ENCODE data around the gene TRAPPC13.

Gene TRAPPC13

GRCh38 chr5:65663804-65664521 is 39.1 kb downstream of the TRAPPC13 start:
- Histone ChIP-seq H3F3A (ENCODE audit: control insufficient read depth, insufficient read depth) (0 out of 2 replicates have a peak, but pooled peaks cover 5% of the 10 kb centered on the region), H3K79me2 (ENCODE audit: control insufficient read depth, low read length) (no peaks in the 10 kb centered on the region), H3K4me3 (ENCODE audit: low read length) (no peak overlapping the region), H3K27me3 (ENCODE audit: control insufficient read depth, low read length) (no peaks in the 10 kb centered on the region), H3K27ac (ENCODE audit: low read depth, low read length) (no peak overlapping the region), H4K20me1 (ENCODE audit: control insufficient read depth, insufficient read depth, low read depth, low read length) (no peaks in the 10 kb centered on the region), H3K9me2 (replicated peaks; ENCODE audit: control insufficient read depth, low read length) (no peaks in the 10 kb centered on the region), H3K4me1 (ENCODE audit: control insufficient read depth, low read length) (no peaks in the 10 kb centered on the region), H3K36me3 (ENCODE audit: control insufficient read depth, low read length) (peaks cover 8% of the 10 kb centered on the region), H3K9me3 (ENCODE audit: control insufficient read depth, insufficient read depth, low read length) (no peaks in the 10 kb centered on the region), H3K4me2 (ENCODE audit: low read length) (no peak overlapping the region)
- TF ChIP-seq CTCF (IDR thresholded peaks at IDR 0.05; ENCODE audit: low read depth, low read length, poor library complexity, severe bottlenecking) (peak; percentile 15), EZH2phosphoT487 (IDR thresholded peaks at IDR 0.05; ENCODE audit: borderline replicate concordance, low read length) (no peak)

GRCh38 chr5:65668696-65669095 is 43.9 kb downstream of the TRAPPC13 start:
- H3K4me3 ChIP-seq (ENCODE audit: low read length): no peak overlapping the region
- peaks cover 5% of the 10 kb centered on the region; the same call in 1 of the 2 replicates for H3F3A ChIP-seq (ENCODE audit: control insufficient read depth, insufficient read depth)
- no peaks in the 10 kb centered on the region for H3K9me2 ChIP-seq (replicated peaks; ENCODE audit: control insufficient read depth, low read length)
- H3K27ac ChIP-seq (ENCODE audit: low read depth, low read length): no peak overlapping the region
- H3K36me3 ChIP-seq (ENCODE audit: control insufficient read depth, low read length): peaks cover 21% of the 10 kb centered on the region
- no peaks in the 10 kb centered on the region for H3K4me1 ChIP-seq (ENCODE audit: control insufficient read depth, low read length)
- no peak overlapping the region for H3K4me2 ChIP-seq (ENCODE audit: low read length)
- TF ChIP-seq CTCF (IDR thresholded peaks at IDR 0.05; ENCODE audit: low read depth, low read length, poor library complexity, severe bottlenecking) (no peak), EZH2phosphoT487 (IDR thresholded peaks at IDR 0.05; ENCODE audit: borderline replicate concordance, low read length) (no peak)
- H4K20me1 ChIP-seq (ENCODE audit: control insufficient read depth, insufficient read depth, low read depth, low read length): no peaks in the 10 kb centered on the region
- no peaks in the 10 kb centered on the region for H3K79me2 ChIP-seq (ENCODE audit: control insufficient read depth, low read length)
- no peaks in the 10 kb centered on the region for H3K9me3 ChIP-seq (ENCODE audit: control insufficient read depth, insufficient read depth, low read length)
- H3K27me3 ChIP-seq (ENCODE audit: control insufficient read depth, low read length): no peaks in the 10 kb centered on the region

- no peak overlapping the region for H3K4me2 ChIP-seq (ENCODE audit: low read length)
- peaks cover 21% of the 10 kb centered on the region for H3K36me3 ChIP-seq (ENCODE audit: control insufficient read depth, low read length)
- H3K4me1 ChIP-seq (ENCODE audit: control insufficient read depth, low read length): no peaks in the 10 kb centered on the region
- H4K20me1 ChIP-seq (ENCODE audit: control insufficient read depth, insufficient read depth, low read depth, low read length): no peaks in the 10 kb centered on the region
- no peaks in the 10 kb centered on the region for H3K9me3 ChIP-seq (ENCODE audit: control insufficient read depth, insufficient read depth, low read length)
- H3K27ac ChIP-seq (ENCODE audit: low read depth, low read length): no peak overlapping the region
- no peaks in the 10 kb centered on the region for H3K27me3 ChIP-seq (ENCODE audit: control insufficient read depth, low read length)
- H3K79me2 ChIP-seq (ENCODE audit: control insufficient read depth, low read length): no peaks in the 10 kb centered on the region
- no peak overlapping the region for H3K4me3 ChIP-seq (ENCODE audit: low read length)
- H3K9me2 ChIP-seq (replicated peaks; ENCODE audit: control insufficient read depth, low read length): no peaks in the 10 kb centered on the region
- TF ChIP-seq EZH2phosphoT487 (IDR thresholded peaks at IDR 0.05; ENCODE audit: borderline replicate concordance, low read length): no peak
- TF ChIP-seq CTCF (IDR thresholded peaks at IDR 0.05; ENCODE audit: low read depth, low read length, poor library complexity, severe bottlenecking): no peak
- no peaks in the 10 kb centered on the region; the same call in 1 of the 2 replicates for H3F3A ChIP-seq (ENCODE audit: control insufficient read depth, insufficient read depth)
These were observed 48.0 kb downstream of the TRAPPC13 start for GRCh38 chr5:65672796-65673195.
